ENCODE data around the gene DSCAML1. TPM values are rescaled to one million over a fixed set of nuclear protein-coding genes. Genes with fewer than 3 reads are reported as not detected.
"Not testable (repeated sequence)": the region's sequence is repeated elsewhere in the genome, so short reads cannot be mapped to it uniquely, and the experiment has no call there.

Gene DSCAML1
- total and polyA plus RNA-seq, 7 donors = 0.04 to 0.52 (median 0.06) TPM

GRCh38 chr11:117407016-117407415, 390.0 kb downstream of the DSCAML1 start:
- Histone ChIP-seq H3K4me1 (no peaks in the 10 kb centered on the region), H3K9me3 (no peaks in the 10 kb centered on the region), H3K27ac (no peak overlapping the region), H3K36me3 (ENCODE audit: insufficient read depth in 1 of 2, low read depth in 1 of 2) (peaks cover 0 to 45% of the 10 kb centered on the region in 2 donors), H3K4me3 (no peak overlapping the region), H3K27me3 (ENCODE audit: insufficient read depth in 3 of 3, low read length in 2 of 3) (no peaks in the 10 kb centered on the region)
- no peak for ATAC-seq
- WGBS, 3 donors = 96 to 98% (median 97%) methylated on average over 6 of the region's 6 CpGs
- no peak for DNase-seq
- intact Hi-C loops (cut with DNase I) = no loop called here
- no peak for TF ChIP-seq CTCF (IDR thresholded peaks at IDR 0.05)

- H3K4me3 ChIP-seq; intact Hi-C loops (cut with DNase I); DNase-seq; ATAC-seq; H3K27me3 ChIP-seq (ENCODE audit: insufficient read depth in 3 of 3, low read length in 2 of 3); H3K27ac ChIP-seq; H3K4me1 ChIP-seq; H3K9me3 ChIP-seq: not testable (repeated sequence)
- WGBS, 3 donors = 95 to 99% (median 96%) methylated on average over 2 of the region's 2 CpGs
- H3K36me3 ChIP-seq (ENCODE audit: insufficient read depth in 1 of 2, low read depth in 1 of 2) = peaks cover 0 to 44% of the 10 kb centered on the region in 2 donors
These were observed 391.1 kb downstream of the DSCAML1 start for GRCh38 chr11:117405898-117406297.

- intact Hi-C loops (cut with DNase I); H3K9me3 ChIP-seq; DNase-seq; H3K27ac ChIP-seq; ATAC-seq; H3K27me3 ChIP-seq (ENCODE audit: insufficient read depth in 3 of 3, low read length in 2 of 3); H3K4me1 ChIP-seq; H3K4me3 ChIP-seq: not testable (repeated sequence)
- WGBS, 3 donors = 97 to 100% (median 98%) methylated on average over 2 of the region's 2 CpGs
- H3K36me3 ChIP-seq (ENCODE audit: insufficient read depth in 1 of 2, low read depth in 1 of 2) = peaks cover 0 to 53% of the 10 kb centered on the region in 2 donors
These were observed 397.7 kb downstream of the DSCAML1 start for GRCh38 chr11:117399100-117399840.

GRCh38 chr11:117398618-117399017, 398.4 kb downstream of the DSCAML1 start:
- DNase-seq; H3K4me1 ChIP-seq; intact Hi-C loops (cut with DNase I); H3K9me3 ChIP-seq; H3K27me3 ChIP-seq (ENCODE audit: insufficient read depth in 3 of 3, low read length in 2 of 3); ATAC-seq; H3K4me3 ChIP-seq; H3K27ac ChIP-seq: not testable (repeated sequence)
- WGBS, 3 donors = 94 to 99% (median 98%) methylated on average over 2 of the region's 2 CpGs
- peaks cover 0 to 59% of the 10 kb centered on the region in 2 donors for H3K36me3 ChIP-seq (ENCODE audit: insufficient read depth in 1 of 2, low read depth in 1 of 2)

- peaks cover 0 to 68% of the 10 kb centered on the region in 2 donors for H3K36me3 ChIP-seq (ENCODE audit: insufficient read depth in 1 of 2, low read depth in 1 of 2)
- H3K9me3 ChIP-seq = no peaks in the 10 kb centered on the region
- no peak overlapping the region for H3K4me3 ChIP-seq
- H3K4me1 ChIP-seq = no peaks in the 10 kb centered on the region
- DNase-seq = no peak
- ATAC-seq = no peak
- WGBS, 3 donors = 97 to 99% (median 98%) methylated on average over 8 of the region's 8 CpGs
- intact Hi-C loops (cut with DNase I) = no loop called here
- no peak overlapping the region for H3K27ac ChIP-seq
- H3K27me3 ChIP-seq (ENCODE audit: insufficient read depth in 3 of 3, low read length in 2 of 3) = no peaks in the 10 kb centered on the region
- no peak for TF ChIP-seq CTCF (IDR thresholded peaks at IDR 0.05)
These were observed 400.0 kb downstream of the DSCAML1 start for GRCh38 chr11:117396970-117397369.

- H3K36me3 ChIP-seq (ENCODE audit: insufficient read depth in 1 of 2, low read depth in 1 of 2) = peaks cover 0 to 83% of the 10 kb centered on the region in 2 donors
- H3K4me3 ChIP-seq = no peak overlapping the region
- H3K27ac ChIP-seq = no peak overlapping the region
- H3K27me3 ChIP-seq (ENCODE audit: insufficient read depth in 3 of 3, low read length in 2 of 3) = no peaks in the 10 kb centered on the region
- ATAC-seq (no peak), DNase-seq (no peak)
- intact Hi-C loops (cut with DNase I) = no loop called here
- 83 to 89% (median 84%) methylated on average over 4 of the region's 4 CpGs for WGBS, 3 donors
- no peaks in the 10 kb centered on the region for H3K4me1 ChIP-seq
- no peaks in the 10 kb centered on the region for H3K9me3 ChIP-seq
- no peak for TF ChIP-seq CTCF (IDR thresholded peaks at IDR 0.05)
These were observed 401.5 kb downstream of the DSCAML1 start for GRCh38 chr11:117395476-117395875.

Data from psoas muscle (tissue), 8 donors.